ENCODE results near the gene KIAA1549. TPM values are rescaled to one million over a fixed set of nuclear protein-coding genes. Genes with fewer than 3 reads are reported as not detected.

The KIAA1549 gene
- total RNA-seq, 1 donor from 2014 or later = 0.53 TPM

GRCh38 chr7:138975343-138976104, 5.7 kb downstream of the KIAA1549 start:
- DNase-seq (ENCODE audit: low spot score) (no peak), ATAC-seq (no peak)

- DNase-seq (ENCODE audit: low spot score) = no peak
- no peak for ATAC-seq
Observed at GRCh38 chr7:138974675-138975292, 6.4 kb downstream of the KIAA1549 start.

- DNase-seq (ENCODE audit: low spot score) = no peak
- no peak for ATAC-seq
Observed at GRCh38 chr7:138974103-138974502, 7.1 kb downstream of the KIAA1549 start.

- ATAC-seq = no peak
- DNase-seq (ENCODE audit: low spot score) = no peak
Observed at GRCh38 chr7:138970952-138971351, 10.2 kb downstream of the KIAA1549 start.

GRCh38 chr7:138970446-138970845, 10.7 kb downstream of the KIAA1549 start:
- no peak for DNase-seq (ENCODE audit: low spot score)
- ATAC-seq = no peak

GRCh38 chr7:138967159-138967558, 14.0 kb downstream of the KIAA1549 start:
- DNase-seq (ENCODE audit: low spot score) (no peak), ATAC-seq (no peak)

GRCh38 chr7:138964624-138965436, 16.4 kb downstream of the KIAA1549 start:
- ATAC-seq (no peak), DNase-seq (ENCODE audit: low spot score) (no peak)

GRCh38 chr7:138963675-138964074, 17.5 kb downstream of the KIAA1549 start:
- no peak for DNase-seq (ENCODE audit: low spot score)
- no peak for ATAC-seq

- DNase-seq (ENCODE audit: low spot score) (no peak), ATAC-seq (no peak)
Observed at GRCh38 chr7:138962561-138963270, 18.5 kb downstream of the KIAA1549 start.

GRCh38 chr7:138961159-138961558, 20.0 kb downstream of the KIAA1549 start:
- DNase-seq (ENCODE audit: low spot score) (no peak), ATAC-seq (peak; percentile 63)

- DNase-seq (ENCODE audit: low spot score) (no peak), ATAC-seq (no peak)
Observed at GRCh38 chr7:138958391-138958956, 22.7 kb downstream of the KIAA1549 start.

- ATAC-seq = no peak
- no peak for DNase-seq (ENCODE audit: low spot score)
Observed at GRCh38 chr7:138957753-138958390, 23.3 kb downstream of the KIAA1549 start.

- ATAC-seq = no peak
- no peak for DNase-seq (ENCODE audit: low spot score)
Observed at GRCh38 chr7:138957217-138957616, 24.0 kb downstream of the KIAA1549 start.

- DNase-seq (ENCODE audit: low spot score) = no peak
- ATAC-seq = no peak
Observed at GRCh38 chr7:138954545-138955475, 26.4 kb downstream of the KIAA1549 start.

- DNase-seq (ENCODE audit: low spot score) (no peak), ATAC-seq (no peak)
Observed at GRCh38 chr7:138952791-138953190, 28.4 kb downstream of the KIAA1549 start.

- DNase-seq (ENCODE audit: low spot score) = no peak
- peak; percentile 53 for ATAC-seq
Observed at GRCh38 chr7:138951953-138952352, 29.2 kb downstream of the KIAA1549 start.

GRCh38 chr7:138949421-138950088, 31.6 kb downstream of the KIAA1549 start:
- ATAC-seq = no peak

GRCh38 chr7:138948403-138948802, 32.8 kb downstream of the KIAA1549 start:
- DNase-seq (ENCODE audit: low spot score) (no peak), ATAC-seq (no peak)

More at GRCh38 chr7:138949421-138950088, 31.6 kb downstream of the KIAA1549 start:
- DNase-seq (ENCODE audit: low spot score) = no peak

Data from left lobe of liver (tissue), 2 donors.